ENCODE results near the gene GRK5.

DNA sequence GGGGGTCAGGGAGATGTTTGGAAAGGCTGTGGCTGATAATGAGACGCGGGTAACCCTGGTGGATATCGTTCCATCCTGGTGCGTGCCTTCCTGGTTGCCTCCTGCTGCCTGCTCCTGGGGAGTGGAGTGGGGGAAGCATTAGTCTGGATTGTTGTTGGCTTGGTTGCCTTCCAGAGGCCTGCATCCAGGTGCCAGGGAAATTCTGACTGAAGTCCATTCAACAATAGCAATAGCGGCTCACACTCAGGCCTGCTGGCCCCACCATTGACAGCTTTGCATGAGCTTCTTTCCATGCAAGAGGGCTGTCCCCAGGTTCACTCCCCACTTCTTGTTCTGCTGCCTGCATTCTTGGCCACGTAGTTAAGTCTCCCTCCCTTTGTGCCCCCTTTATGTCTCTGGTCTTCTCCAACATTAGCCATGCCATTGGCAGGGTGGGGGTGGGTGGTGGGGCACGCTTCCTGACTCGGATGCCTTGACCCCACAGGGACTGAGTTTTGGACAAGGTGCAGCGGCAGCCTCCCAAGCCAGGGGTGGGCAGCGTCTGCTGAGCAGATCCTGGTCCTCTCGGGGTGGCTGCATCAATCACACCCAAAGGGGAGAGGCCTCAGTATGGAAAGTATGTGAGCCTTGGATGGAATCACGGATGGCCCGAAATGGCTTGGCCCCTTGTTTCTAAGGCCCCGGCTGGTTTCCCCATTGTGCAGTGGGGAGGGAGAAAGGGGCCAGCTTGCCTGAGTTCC lies 150.2 kb downstream of the GRK5 start:
- TF ChIP-seq, protein P1, sequence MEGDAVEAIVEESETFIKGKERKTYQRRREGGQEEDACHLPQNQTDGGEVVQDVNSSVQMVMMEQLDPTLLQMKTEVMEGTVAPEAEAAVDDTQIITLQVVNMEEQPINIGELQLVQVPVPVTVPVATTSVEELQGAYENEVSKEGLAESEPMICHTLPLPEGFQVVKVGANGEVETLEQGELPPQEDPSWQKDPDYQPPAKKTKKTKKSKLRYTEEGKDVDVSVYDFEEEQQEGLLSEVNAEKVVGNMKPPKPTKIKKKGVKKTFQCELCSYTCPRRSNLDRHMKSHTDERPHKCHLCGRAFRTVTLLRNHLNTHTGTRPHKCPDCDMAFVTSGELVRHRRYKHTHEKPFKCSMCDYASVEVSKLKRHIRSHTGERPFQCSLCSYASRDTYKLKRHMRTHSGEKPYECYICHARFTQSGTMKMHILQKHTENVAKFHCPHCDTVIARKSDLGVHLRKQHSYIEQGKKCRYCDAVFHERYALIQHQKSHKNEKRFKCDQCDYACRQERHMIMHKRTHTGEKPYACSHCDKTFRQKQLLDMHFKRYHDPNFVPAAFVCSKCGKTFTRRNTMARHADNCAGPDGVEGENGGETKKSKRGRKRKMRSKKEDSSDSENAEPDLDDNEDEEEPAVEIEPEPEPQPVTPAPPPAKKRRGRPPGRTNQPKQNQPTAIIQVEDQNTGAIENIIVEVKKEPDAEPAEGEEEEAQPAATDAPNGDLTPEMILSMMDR (IDR thresholded peaks at IDR 0.05): no peak
- no peak for TF ChIP-seq POLR2A (IDR thresholded peaks at IDR 0.05)

Measured in sigmoid colon (tissue), 3 donors.